22Rv1 (cell line): ENCODE data around the gene C1QTNF9B.

Experiments
- ZFX ChIP-seq: fragments of 450-650 bp; IDR thresholded peaks from 2 replicates; pipeline ENCODE4 v1.6.1; 2017; ENCODE audit warnings: antibody characterized with exemption, borderline replicate concordance
- TF ChIP-seq, protein P1 (sequence below): fragments of 450-650 bp; IDR thresholded peaks from 2 replicates; pipeline ENCODE4 v1.5.1; 2017; ENCODE audit warnings: mild to moderate bottlenecking

DNA sequence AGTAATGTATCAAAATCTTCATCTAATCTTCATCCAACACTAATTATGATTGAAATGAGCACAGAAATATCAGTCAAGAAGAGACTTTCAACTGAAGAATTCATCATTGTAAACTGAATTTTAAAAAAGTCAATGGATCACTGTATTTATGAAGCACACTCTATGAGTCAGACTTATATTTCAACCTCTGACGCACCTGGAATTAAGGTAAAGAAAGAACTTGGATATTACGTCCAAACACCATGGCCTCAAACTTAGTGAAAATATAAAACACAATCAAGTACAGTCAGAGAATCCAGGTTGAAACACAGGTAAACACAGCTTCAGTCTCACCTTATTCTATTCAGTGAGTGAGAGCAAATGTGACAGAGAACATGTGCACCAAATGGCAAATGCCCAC is 47.6 kb downstream of the C1QTNF9B start:
- TF ChIP-seq, protein P1, sequence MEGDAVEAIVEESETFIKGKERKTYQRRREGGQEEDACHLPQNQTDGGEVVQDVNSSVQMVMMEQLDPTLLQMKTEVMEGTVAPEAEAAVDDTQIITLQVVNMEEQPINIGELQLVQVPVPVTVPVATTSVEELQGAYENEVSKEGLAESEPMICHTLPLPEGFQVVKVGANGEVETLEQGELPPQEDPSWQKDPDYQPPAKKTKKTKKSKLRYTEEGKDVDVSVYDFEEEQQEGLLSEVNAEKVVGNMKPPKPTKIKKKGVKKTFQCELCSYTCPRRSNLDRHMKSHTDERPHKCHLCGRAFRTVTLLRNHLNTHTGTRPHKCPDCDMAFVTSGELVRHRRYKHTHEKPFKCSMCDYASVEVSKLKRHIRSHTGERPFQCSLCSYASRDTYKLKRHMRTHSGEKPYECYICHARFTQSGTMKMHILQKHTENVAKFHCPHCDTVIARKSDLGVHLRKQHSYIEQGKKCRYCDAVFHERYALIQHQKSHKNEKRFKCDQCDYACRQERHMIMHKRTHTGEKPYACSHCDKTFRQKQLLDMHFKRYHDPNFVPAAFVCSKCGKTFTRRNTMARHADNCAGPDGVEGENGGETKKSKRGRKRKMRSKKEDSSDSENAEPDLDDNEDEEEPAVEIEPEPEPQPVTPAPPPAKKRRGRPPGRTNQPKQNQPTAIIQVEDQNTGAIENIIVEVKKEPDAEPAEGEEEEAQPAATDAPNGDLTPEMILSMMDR = no peak
- TF ChIP-seq ZFX = no peak
